GM19025 (cell line): ENCODE measurements around the gene GGACT.
"Not testable (repeated sequence)": the region's sequence is repeated elsewhere in the genome, so short reads cannot be mapped to it uniquely, and the experiment has no call there.

Experiments
- ATAC-seq: cut with Tn5 transposase; IDR thresholded peaks from one replicate; pipeline ENCODE4 v1.9.1; 2021; ENCODE audit warnings: mild to moderate bottlenecking, low read depth, moderate library complexity; ENCODE audit not compliant: unreplicated experiment

GGACT gene

GRCh38 chr13:100533588-100534041, 55.0 kb downstream of the GGACT start:
- no peak for ATAC-seq

GRCh38 chr13:100532836-100533435, 55.7 kb downstream of the GGACT start:
- no peak for ATAC-seq

DNA sequence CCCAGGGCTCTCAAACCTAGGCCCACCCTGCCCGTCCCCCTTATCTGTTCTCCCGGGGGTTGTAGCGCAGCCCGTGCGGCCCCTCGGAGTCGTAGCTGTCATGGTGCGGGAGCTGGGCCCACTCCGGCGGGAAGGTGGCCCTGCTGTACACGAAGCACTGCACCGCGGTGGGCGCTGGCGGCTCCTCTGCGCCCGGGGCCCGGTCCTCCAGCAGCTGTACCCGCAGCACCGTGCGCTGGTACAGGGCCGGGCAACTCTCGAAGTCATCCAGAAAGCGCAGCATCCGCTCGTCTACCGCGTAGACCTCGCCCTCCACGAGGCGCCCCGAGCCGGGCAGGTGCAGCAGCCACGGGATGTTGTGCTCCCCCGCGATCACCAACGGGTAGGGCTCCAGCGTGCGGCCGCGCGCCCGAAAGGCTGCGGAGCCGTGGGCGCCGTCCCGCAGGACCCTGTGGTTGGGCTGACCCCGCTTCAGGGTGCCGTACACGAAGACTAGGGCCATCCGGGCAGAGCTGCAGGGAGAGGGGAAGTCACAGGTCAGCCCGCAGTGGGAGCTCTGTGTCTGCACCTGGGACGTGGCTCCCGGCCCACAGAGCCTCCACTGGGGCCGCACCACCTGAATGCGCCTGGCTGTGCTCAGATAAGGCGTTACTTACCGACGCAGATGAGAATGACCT, 56.4 kb downstream of the GGACT start:
- ATAC-seq: no peak

DNA sequence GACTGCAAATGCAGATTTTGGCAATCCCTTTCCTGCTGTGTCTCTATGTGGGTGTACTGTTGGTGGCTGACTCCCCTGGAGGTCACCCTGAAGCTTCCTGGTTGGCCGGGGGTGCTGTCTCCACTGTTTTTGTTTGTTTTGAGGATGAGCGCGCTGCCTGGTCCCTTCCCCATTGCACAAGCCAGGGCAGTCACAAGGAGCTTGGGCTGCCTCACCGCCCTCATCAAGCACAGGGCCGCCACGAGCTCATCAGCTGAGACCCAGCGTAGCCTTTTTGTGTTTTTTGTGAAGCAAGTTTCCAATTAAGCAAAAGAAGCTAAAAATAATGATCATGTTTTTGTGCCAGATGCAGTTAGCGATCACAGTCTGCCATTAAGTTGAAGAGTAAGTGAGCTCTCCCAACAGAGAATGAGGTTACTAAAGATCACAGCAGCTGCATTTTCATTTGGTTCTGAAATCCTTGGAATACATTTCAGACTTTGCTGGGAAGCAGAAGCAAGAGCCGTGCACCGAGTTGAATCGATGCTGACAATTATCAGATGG, 57.8 kb downstream of the GGACT start:
- ATAC-seq: no peak

GRCh38 chr13:100529666-100530377, 58.8 kb downstream of the GGACT start:
- ATAC-seq: no peak

GRCh38 chr13:100528820-100529219, 59.8 kb downstream of the GGACT start:
- no peak for ATAC-seq

DNA sequence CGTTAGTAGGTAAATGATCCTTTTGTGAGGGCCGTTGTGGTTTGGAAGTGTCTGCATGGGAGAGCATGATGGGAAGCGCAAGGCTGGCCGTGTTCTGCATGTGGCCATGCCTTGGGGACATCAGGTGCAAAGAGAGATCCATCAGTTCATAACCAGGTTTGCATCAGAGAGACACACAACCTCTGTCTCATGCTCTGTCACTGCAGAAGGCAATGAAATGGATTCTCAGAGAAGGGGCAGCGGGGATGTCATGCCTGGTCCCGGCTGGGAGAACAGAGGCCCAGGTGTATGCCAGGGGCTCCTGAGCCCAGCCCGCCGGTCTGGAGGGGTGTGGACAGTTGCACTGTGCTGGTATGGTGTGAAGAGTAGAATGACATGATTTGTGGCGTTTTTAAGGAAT, 60.2 kb downstream of the GGACT start:
- ATAC-seq: no peak

GRCh38 chr13:100527644-100528043, 60.9 kb downstream of the GGACT start:
- no peak for ATAC-seq

- no peak for ATAC-seq
Observed at GRCh38 chr13:100526318-100527000, 62.1 kb downstream of the GGACT start.

DNA sequence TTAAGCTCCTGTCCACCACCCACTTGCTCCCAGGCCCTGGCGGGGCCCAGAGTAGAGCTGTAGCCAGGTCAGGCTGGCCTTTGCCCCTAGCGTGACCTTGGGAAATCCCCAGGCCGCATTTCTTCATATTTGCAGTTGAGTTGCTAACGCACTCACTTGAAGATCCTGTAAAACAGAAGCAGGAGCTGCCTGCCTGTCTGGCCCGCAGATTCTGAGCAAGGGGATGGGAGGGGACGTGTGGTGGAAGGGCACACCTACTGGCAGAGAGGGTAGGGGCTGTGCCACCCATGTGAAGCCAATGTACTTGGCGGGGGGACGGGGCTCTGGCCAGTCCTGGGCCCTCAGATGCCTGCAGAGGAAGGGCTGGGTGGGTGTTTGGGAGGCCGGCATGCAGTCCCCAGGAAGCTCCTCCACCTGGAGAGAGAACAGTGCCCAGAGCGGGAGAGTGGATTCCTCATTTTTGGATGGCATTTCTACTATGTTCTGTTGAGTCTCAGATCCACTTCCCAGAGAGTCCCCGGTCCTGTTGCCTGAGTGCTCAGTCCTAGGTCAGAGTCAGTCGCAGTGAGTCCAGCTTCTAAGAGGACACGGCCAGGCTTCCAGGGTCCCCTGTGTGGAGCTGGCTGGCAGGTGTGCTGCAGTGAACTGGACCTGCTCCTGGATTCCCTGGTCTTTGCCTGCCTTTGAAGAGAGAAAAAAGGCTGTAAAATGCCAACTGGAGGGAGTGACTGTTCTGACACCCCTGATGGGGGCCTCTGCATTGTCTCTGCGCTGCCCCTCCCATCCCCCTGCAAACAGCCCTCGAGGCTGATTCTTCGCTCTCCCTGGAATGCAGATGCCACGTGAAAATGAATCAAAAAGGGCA, 62.9 kb downstream of the GGACT start:
- ATAC-seq: no peak

DNA sequence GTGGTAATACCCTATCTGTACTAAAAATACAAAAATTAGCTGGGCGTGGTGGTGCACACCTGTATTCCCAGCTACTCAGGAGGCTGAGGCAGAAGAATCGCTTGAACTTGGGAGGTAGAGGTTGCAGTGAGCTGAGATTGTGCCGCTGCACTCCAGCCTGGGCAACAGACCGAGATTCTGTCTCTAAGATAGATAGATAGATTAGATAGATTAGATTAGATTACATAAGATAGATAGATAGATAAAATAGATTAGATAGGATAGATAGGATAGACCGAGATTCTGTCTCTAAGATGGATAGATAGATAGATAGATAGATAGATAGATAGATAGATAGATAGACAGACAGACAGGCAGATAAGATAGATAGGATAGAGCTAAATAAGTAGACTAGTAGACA, 63.9 kb downstream of the GGACT start:
- ATAC-seq: not testable (repeated sequence)

GRCh38 chr13:100523981-100524386, 64.6 kb downstream of the GGACT start:
- ATAC-seq: no peak

GRCh38 chr13:100523411-100523810, 65.2 kb downstream of the GGACT start:
- no peak for ATAC-seq

GRCh38 chr13:100522618-100523309, 65.8 kb downstream of the GGACT start:
- no peak for ATAC-seq

DNA sequence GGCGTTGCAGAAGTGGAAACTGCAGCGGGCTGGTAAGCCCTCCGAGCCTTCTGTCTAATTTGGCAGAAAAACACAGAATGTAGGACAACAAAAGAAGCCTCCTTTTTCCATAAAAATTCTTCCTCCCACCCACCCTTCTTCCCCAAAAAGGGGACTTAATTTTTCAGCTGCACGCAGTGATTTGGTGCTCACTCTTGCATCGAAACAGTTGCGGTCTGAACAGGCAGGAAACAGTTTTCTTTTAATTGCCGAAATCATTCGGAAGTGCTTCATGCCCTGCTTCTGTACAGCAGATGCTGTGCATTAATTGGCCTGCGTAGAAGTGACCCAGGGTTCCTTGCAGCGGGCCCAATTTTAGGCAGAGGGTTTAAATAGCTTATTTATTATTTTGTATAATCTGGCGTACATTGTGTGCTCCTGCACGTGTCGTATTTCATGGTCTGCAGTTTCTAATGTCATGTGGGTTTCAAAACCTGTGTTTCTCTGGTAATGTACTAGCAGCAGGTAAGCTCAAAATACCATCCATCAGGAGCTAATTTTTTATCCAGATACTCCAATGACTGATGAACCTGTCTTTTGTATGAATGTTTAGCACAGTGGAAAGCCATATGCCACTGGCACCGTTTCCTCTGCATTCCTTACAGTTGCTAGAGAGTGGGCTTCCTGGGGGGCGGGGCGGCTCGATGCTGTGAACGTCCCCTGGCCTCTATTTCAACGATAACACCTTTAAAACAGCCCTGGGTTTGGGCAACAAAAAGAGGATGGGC, 66.6 kb downstream of the GGACT start:
- ATAC-seq: no peak

DNA sequence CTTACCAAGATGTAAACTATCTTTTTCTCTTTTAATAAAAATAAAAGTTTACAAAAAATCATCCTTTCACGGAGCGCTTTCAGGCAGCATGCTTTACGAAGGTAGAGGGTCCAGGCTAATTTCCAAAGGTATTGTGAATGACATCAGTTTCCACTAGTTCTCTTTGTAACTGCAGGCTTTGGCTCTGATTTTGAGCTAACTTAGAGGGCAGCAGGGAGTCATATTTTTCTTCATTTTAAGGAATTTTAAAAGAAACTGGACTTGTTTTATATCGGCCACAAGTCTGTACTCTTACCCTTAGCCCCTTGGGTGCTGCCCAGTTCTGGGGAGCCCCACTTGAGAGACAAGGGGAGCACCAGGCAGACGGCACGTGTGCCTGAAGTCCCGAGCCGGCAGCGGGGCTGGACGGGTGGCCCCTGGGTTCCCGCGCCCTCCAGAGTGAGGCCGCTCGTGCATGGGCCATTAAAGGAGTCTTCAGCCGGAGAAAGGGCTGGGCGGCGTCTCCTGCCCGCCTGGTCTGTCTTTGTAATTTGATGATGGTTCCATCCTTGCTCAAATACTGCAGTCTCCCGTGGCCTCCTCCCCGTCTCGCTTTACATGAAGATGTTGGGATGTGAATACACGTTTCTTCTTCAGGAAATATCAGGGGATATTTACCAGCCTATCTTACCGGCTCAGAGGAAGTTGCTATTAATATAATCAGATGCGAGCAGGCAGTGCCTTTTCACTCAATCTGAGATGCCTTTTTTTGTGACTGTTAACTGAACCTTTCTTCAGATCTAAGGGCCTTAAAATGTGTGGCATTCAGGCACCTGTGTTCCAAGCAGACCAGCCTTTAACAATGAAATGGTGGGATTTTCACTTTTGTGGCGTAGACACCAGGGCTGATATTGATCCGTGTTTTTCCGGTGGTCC, 67.4 kb downstream of the GGACT start:
- ATAC-seq: no peak

DNA sequence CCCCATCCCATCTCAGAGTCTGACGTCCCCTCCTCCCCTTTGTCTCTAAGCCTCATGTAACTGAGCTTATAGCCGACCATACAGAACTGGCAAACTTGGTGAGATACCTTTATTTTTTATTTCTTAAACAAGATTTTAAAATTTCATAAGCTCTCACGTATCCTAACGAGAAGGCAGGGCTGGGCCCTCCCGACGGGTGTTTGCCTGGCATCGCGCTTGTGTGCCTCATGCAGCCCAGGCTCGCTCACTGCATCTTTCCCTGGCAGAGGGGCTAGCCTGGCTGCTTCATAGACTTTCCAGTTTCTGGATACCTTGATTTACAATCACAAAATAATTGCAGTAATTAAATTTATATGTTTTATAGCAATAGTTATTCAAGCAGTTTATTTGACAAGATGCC, 69.0 kb downstream of the GGACT start:
- ATAC-seq: no peak
